Measurements from ENCODE around the gene SRPX.

- TF ChIP-seq CTCF (IDR thresholded peaks at IDR 0.05) (no peak), EZH2 (IDR thresholded peaks at IDR 0.05) (no peak)
Measured at GRCh38 chrX:38165023-38165422, 55.6 kb downstream of the SRPX start.
